Activated T-cell treated with anti-CD3 and anti-CD28 coated beads, Interleukin-2, amount 50 U/mL, for 1 hour (primary cell): Measurements from ENCODE around the gene SLC16A10.
"Not testable (repeated sequence)": the region's sequence is repeated elsewhere in the genome, so short reads cannot be mapped to it uniquely, and the experiment has no call there.

ENCODE experiments used
- DNase-seq: peaks from one replicate; pipeline ENCODE4 v3.0.0-alpha.2; 2020

The SLC16A10 gene, protein sequence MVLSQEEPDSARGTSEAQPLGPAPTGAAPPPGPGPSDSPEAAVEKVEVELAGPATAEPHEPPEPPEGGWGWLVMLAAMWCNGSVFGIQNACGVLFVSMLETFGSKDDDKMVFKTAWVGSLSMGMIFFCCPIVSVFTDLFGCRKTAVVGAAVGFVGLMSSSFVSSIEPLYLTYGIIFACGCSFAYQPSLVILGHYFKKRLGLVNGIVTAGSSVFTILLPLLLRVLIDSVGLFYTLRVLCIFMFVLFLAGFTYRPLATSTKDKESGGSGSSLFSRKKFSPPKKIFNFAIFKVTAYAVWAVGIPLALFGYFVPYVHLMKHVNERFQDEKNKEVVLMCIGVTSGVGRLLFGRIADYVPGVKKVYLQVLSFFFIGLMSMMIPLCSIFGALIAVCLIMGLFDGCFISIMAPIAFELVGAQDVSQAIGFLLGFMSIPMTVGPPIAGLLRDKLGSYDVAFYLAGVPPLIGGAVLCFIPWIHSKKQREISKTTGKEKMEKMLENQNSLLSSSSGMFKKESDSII

DNA sequence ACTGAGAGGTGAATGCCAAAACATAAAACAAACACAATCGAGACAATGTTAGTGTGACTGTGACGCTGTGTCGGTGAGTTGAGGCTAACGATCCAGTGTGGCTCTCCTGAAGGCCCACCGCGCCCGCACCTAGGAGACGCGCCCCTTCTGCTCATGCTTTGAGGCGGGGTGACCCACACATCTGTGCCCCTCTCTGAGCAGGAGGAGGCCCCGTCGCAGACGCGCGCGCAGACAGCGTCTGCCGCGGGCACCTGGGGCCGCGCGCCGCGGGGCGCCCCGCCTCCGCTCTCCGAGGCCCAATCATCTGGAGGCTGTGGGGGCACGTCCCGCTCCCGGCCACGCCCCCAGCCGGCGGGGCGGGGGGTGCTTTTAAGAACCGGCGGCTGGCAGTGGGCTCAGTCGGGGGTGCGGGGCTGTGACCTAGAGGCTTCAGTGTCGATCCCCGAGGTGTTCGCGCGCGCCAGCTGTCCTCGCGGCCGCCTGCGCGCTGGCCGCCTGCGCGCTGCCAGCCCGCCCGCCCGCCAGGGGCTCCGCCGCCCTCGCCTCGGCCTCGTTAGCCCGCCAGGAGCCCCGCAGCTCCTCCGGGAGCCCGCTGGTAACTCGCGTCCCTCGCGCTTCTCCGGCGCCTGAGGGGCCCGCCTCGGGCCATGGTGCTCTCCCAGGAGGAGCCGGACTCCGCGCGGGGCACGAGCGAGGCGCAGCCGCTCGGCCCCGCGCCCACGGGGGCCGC, at the start of gene SLC16A10:
Gene SLC16A10, plus strand, starts transcription at position 398 of the 730 bp plus-strand sequence. Its CDS starts 250 bp downstream, at position 648.
- peak; percentile 86 for DNase-seq

DNA sequence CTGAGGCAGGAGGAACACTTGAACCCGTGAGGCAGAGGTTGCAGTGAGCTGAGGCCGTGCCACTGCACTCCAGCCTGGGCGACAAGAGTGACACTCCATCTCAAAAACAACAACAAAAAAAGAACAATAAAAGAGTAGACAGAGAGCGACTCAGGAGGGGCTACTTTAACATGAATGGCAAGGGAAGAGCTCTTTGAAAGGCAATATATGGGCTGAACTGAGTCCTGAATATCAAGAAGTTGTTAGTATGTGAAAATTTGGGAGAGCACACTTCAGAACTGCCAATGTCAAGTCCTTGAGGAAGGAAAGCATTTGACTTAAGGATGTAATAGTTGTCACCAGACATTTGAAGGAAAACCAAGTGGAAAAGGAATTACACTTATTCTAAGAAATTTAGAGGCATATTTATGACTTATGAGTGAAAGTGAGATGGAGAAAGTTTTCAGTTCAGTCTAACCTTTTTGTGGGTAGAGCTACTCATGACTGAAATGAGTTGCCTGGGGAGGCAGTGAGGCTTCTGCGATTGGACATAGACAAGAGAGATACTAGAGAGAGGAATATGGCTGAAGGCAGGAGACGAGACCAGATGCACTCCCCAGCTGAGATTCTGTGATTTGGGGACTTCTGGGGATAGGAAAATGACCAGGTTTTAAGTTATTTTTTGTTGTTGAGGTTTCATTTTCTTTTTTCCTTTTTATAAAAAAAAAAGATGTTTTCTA, 48.6 kb upstream of the SLC16A10 start:
- DNase-seq = no peak

DNA sequence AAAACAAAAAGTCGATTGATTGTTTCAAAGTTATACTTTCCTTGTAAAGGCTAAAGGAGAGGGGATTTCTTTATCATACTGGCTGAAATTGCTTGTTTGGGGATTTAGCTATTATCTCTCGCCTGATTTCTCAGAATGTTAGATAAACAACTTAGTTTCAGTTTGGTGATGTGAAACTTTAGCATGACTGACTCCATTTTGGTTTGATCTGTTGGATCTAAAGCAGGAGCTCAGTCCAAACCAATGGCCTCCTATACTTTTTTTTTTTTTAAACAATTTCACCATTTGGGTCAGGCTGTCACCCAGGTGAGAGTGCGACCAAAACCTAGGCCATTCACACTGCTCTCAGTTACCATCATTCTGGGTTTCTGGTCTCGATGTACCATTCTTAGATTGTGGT, 45.4 kb upstream of the SLC16A10 start:
- no peak for DNase-seq

- DNase-seq = no peak
Observed at GRCh38 chr6:111047244-111047643, 40.1 kb upstream of the SLC16A10 start.

GRCh38 chr6:111050261-111051023, 36.9 kb upstream of the SLC16A10 start:
- DNase-seq = no peak

DNA sequence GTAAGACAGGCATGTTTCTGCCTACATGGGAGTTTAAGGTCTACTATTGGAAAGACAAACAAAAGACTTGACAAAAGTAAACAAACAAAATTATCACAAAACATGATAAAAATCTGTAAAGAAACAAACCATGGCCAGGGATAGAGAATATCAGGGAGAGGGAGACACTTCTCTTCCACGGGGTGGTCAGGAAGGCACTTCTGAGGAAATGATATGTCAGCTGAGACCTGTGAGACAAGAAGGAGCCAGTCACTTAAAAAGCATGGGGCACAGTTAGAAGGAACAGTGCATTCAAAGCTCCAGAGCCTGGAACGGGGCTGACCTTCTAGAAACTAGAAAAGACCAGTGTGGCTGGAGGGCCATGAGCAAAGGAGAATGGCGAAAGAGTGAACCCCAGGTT, 35.1 kb upstream of the SLC16A10 start:
- no peak for DNase-seq

DNA sequence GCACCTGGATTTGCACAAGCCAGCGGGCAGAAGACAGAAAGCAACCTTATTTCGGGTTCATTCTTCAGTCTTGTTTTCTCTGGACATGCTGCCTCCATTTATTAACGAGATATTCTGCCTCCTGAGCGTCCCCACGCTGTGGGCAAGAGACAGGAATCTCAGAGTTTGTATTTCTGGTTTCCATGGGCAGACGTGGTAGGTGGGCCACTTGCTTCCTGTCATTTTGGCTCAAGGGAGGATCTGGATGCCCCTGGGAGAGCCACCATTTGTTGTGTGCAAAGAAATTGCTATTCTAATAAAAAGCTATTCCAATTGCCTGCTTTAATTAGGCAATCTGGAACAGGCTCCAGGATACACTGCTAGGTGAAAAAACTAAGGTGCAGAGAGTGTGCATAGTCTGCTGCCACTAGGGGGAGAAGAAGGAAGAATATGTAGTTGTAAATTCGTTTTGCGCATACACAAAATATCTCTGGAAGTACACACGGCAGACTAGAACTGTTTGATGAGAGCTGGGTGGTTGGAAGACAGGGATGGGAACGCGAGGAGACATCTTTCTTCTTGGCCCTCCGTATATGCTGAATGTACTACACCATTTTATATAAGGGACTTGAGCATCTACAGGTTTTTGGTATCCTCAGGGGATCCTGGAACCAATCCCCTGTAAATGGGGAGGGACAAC, 30.1 kb upstream of the SLC16A10 start:
- no peak for DNase-seq

GRCh38 chr6:111061508-111061907, 25.8 kb upstream of the SLC16A10 start:
- DNase-seq = no peak

DNA sequence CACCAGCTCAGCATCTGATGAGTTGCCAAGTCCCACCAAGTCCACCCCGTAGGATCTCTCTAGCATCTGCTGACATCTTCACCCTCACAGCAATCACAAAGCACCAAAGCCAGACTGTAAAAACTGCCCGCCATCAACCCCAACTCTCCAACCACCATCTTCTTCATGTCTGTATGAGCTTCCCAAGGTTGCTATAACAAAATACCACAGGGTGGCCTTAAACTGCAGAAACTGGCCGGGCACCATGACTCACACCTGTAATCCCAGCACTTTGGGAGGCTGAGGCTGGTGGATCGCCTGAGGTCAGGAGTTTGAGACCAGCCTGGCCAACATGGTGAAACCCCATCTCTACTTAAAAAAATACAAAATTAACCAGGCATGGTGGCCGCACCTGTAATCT, 25.3 kb upstream of the SLC16A10 start:
- DNase-seq = not testable (repeated sequence)

- DNase-seq = not testable (repeated sequence)
Observed at GRCh38 chr6:111062860-111063259, 24.4 kb upstream of the SLC16A10 start.

- no peak for DNase-seq
Observed at GRCh38 chr6:111068109-111068865, 19.0 kb upstream of the SLC16A10 start.

- no peak for DNase-seq
Observed at GRCh38 chr6:111068866-111069234, 18.5 kb upstream of the SLC16A10 start.

- no peak for DNase-seq
Observed at GRCh38 chr6:111069382-111070104, 17.8 kb upstream of the SLC16A10 start.

DNA sequence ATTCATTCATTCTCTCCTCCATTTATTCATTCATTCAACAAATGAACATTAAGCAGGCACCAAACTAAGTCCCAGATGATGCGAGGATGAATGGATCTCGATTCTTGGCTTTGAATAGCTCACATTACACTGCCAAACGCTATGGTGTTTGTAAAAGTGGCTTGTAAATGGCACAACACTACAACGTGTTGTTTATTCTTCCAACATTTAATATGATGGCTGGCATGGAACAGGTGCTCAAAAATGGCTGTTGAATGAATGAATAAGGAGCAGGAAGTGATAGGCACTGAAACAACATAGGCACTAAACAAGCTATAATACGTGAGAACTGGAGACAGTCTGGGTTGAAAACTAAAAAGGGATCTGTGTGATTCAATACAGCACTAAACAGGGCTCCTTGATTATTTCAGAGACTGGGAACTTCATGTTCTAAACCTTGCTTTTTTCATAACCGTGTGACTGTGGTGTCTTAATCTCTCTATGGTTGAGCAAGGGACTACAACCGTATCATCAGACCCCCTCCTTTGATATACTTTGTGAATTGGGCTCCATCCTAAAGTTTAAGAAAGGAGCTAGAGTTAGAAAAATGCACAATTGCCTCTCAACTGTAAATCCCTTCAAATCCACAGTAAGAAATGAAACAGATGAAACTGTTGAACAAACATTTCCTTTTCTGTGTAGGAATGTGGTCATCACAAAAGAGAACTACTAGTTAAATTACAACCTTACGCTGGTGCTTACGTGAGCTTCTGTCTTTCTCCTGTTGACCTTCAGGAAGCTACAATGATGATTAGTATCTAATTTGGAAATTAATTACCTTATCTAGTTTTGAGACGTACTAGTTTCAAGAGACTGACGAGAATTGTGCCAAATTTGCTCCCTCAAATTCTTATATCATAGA, 16.9 kb upstream of the SLC16A10 start:
- DNase-seq = no peak

GRCh38 chr6:111072801-111073360, 14.4 kb upstream of the SLC16A10 start:
- DNase-seq = no peak

DNA sequence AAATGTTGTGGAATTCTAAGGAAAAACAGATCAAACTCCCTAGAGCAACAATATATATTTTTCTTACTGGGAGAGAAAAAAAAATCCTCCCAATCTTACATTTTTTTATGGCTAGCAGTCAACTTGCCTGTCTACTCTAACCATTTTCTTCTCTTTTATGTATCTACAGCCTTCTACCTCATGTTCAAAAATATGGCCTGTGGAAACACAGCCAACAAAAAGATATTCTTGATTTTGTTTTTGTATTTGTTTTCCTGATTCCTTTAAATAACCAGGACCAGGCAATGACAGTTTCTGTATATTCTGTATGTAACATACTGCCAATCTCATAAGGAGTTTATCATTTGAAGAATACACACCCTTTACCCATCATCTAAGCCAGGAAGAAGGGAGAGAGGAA, 13.0 kb upstream of the SLC16A10 start:
- DNase-seq = no peak

DNA sequence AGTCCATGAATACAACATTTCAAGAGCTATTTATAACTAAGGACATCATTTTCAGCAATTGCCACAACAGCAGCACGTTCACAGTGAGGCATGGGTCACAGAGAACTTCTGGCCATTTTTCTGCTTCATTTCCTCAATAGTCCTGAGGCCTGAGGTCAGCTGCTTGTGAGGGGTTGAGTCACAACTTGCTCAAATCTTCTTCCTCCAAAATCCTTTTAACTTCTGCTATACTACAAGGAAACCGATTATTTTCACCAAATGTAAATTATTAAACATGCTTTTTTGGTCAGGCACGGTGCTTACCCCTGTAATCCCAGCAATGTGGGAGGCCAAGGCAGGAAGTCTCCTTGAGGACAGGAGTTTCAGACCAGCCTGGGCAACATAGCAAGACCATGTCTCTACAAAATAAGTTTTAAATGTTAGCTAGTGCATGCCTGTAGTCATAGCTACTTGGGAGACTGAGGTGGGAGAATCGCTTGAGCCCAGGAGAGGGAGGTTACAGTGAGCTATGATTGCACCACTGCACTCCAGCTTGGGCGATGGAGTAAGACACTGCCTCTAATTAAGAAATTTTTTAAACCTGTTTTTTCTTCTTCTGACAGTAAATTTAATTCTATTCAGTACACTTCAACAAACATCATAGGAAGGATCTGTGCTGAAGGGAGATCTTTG, 11.1 kb upstream of the SLC16A10 start:
- DNase-seq = no peak

DNA sequence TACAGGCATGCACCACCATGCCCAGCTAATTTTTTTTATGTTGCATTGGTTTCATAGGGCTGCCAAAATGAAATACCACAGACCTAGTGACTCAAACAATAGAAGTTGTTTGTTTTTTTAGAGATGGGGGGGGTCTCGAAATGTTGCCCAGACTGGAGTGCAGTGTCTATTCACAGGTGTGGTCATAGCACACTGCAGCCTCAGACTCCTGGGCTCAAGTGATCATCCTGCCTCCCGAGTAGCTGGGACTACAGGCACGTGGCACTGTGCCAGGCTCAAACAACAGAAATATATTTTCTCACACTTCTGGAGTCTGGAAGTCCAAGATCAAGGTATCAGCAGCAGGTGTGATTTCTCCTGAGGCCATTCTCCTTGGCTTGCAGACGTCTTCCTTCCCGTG, 6.6 kb upstream of the SLC16A10 start:
- DNase-seq = no peak
